ENCODE data around the gene GRIK3.

Gene GRIK3

DNA sequence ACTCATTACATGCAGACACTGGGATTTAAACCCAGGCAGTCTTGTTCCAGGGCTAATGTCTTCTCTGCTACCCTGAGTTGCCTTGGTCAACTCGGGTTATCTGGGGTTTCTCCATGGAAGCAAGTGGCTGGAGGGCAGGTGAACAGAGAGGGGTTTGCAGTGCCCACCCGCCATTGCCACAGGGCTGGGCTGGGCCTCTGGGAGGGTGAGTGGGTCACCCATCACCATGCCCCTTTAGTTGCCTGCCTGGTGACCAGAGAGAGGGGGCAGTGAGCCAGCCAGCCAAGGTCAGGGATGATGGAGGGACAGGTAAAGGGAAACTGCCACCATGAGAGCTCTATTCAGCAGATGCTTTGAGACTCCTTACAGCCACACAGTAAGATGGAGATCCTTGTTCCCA lies 53.2 kb downstream of the GRIK3 start:
- no peak for DNase-seq (ENCODE audit: low read depth)

- no peak for DNase-seq (ENCODE audit: low read depth)
These were observed 56.4 kb downstream of the GRIK3 start for GRCh38 chr1:36977731-36978406.

DNA sequence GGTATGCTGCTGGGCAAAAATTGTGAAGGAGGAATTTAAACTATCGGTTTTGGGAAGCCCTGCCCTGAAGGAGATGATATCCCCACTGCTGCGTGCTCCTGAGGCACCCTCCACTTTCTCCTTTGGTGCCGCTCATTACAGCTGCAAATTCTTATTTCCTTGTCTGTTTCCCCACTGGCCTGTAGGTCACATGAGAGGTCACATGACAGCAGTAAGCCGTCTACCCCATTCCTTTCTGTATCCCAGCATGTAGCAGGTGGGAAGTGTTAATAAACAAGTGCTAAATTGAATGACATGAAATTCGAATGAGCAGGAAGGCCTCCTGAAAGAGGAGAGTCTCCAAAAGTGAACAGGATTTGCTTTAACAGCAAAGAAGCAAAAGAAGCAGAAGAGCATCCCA lies 58.7 kb downstream of the GRIK3 start:
- DNase-seq (ENCODE audit: low read depth): no peak

DNA sequence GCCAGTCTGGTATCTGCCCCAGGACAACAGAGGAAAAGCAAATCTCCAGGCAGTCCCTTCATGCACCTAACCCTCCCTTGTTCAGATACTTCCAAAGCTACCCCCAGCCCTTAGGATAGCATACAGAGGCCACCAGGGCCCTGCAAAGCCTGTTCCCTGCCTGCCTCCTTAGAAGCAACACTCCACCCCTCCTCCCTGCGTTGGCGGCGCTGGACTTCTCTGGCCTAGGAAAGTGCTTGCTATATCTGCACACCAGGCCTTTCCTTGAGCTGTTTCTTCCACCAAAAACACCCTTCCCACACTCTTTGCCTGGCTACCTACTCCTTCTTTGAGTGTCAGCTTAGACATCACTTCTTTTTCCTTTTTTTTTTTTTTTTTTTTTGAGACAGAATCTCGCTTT lies 61.3 kb downstream of the GRIK3 start:
- DNase-seq (ENCODE audit: low read depth): no peak

DNA sequence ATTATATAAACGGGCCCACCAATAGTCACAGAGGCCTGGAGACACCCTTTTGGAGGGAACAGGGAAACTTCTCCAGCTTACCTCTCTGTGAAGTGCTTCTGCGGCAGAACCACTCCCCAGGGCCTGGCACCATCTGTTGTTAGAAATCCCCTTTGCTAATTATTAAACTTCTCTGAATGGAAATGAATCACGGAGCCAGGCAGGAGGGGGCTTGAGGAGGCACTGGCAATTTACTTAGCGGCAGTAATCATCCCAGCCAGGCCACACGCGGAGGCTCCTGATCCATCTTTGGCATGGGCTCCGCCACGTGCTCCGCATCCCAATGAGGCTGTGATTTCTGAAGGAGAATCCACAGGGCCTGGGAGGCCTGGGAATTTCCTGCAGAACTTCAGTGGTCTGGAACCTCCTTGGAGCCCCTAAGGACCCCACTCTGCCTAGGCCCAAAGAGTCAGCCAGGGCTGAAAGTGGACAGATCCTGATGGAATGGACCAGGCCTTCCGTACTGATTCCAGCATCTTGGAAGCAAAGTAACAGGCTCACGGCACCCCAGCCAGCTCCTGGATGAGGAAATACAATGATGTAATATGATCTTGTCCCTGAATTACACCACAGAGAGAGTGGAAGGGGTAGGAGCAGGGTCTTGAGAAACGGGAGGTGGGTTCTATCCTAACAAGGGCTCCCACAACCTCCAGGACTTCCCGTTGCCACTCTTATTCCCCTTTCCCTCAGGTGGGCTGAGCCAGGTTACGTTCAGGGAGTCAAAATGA lies 62.3 kb downstream of the GRIK3 start:
- no peak for DNase-seq (ENCODE audit: low read depth)

DNA sequence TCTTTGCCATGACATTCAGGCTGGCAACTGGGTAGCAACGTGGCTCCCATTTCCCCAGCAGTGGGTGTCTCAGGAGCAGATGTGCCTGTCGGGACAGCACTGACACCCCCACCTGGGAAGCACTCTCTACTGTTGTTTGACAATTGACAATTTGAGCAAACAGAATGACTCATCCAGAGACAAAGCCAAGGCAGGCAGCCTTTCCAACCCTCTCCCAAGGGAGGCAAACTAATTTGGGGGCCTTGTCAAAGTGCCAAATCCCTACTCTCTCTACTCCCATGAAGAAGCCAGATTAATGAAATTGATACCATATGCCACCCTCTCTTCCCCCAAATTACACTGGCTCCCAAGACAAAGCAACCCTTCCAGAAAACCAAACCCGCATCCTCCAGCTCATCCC lies 65.6 kb downstream of the GRIK3 start:
- no peak for DNase-seq (ENCODE audit: low read depth)

DNA sequence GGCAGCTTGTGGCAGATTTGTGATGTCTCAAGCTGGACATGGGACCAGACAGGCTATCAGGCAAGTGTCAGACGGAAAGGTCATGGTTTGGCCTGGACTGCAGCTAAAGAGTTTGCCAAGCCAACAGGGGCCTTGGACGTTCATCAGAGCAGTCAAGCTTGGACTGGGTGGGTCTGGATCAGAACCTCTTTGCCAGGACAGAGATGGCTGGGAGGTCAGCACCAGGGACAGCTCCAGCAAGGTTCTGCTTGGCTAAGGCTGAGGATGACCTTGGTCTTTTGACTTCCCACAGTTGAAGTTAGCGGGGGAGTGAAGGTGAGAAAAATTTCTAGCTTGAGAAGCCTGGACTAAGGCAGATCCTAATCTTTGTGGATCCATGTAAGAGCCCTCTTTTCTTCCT lies 68.1 kb downstream of the GRIK3 start:
- no peak for DNase-seq (ENCODE audit: low read depth)

- no peak for DNase-seq (ENCODE audit: low read depth)
These were observed 68.8 kb downstream of the GRIK3 start for GRCh38 chr1:36965275-36966159.

DNA sequence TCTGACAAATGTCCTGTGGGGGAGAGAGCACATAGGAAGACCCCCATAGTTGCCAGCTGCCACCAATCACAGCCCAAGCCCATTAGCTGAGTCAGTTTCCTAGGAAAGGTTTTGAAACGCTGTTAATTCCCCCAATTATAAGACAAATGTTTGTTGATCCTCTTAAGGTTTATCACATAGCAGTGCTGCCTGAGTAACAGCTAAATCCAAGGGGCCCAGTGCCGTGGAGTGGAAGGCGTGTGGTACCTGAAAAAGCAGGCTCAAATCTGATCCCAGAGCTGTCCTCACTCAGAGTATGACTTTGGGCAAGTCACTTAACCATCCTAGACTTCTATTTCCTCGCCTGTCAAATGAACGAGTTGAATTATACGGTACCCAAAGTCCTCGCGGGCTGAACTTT lies 69.5 kb downstream of the GRIK3 start:
- no peak for DNase-seq (ENCODE audit: low read depth)

GRCh38 chr1:36963006-36963405 lies 71.3 kb downstream of the GRIK3 start:
- no peak for DNase-seq (ENCODE audit: low read depth)

DNA sequence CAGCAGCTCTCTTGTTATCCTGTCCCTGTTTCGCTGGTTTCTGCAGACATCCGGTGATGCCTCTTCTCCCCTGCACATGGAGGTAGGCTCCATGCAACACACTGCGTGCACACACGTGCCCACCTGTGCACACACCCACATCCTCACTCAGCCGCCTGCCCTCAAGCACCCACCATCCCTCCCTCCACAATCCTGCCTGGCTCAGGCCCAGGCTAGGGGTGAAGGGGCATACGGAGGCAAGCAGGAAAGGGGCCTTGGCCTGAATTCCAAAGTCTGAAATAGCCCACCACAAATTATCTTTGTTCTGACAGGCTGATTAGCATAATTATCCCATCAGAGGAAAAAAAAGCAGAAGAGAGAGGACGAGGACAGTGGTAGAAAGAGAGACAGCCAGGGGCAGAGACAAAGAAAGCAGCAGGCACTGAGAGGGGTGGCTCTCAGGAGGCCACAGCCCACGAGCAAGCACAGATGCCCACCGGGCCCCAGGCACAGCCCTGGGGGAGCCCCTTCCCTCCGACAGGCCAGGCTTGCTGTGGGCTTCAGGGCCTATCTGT lies 73.2 kb downstream of the GRIK3 start:
- DNase-seq (ENCODE audit: low read depth): no peak

DNA sequence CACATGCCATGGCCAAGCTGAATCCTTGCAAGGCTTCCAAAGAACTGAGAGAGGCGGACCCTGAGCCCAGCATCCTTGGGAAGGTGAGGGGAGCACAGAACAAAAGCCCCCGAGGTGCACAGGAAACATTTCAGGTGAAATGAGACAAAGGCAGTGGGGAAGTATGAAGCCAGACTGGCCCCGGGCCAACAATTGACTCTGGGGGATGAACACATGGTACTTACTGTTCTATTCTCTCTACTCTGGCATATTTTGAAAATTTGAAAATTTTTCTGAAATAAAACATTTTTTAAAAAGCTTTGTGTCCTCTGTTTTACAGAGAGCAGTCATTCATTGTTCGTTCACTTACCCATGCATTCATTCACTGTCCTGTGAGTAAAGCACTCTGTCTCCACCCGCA lies 77.7 kb downstream of the GRIK3 start:
- no peak for DNase-seq (ENCODE audit: low read depth)

GRCh38 chr1:36955016-36955415 lies 79.3 kb downstream of the GRIK3 start:
- DNase-seq (ENCODE audit: low read depth): no peak

DNA sequence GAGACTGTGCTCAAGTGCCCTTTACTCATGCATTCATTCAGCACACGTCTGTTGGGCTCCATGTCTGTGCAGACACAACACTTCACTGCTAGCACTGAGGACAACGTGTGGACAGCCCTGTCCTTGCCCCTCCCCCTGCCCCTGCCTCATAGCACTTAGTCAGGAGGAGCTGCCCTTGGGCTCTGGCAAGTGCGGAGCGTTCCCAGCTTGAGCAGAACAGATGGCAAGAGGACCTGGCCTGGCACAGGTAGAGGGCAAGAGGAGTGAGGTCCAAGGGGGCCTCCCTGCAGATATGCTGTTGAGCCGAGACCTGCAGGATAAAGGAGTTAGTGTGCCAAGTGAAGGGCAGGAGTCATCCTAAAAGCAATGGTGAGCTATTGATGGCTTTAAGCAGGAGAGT lies 81.3 kb downstream of the GRIK3 start:
- DNase-seq (ENCODE audit: low read depth): no peak

DNA sequence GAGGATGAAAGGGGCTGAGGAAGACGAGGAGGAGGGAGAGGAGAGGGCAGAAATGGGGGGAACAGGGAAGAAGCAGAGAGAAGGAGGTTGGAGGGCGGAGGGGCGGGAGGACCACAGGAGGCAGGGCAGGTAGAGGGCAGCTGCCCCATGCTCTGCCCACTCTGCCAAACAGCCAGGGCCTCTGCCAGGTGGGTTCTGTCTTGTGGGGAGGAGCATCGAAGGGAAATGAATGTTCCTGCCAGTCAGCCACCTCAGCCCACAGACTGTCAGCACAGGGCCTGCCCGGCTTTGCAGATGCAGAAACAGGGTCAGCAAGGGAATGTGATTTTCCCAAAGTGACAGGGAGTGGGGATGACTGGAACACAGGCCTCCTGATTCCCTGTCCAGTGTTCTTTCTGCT lies 82.6 kb downstream of the GRIK3 start:
- DNase-seq (ENCODE audit: low read depth): no peak

- DNase-seq (ENCODE audit: low read depth): no peak
These were observed 83.0 kb downstream of the GRIK3 start for GRCh38 chr1:36951292-36951750.

GRCh38 chr1:36950604-36951291 lies 83.6 kb downstream of the GRIK3 start:
- no peak for DNase-seq (ENCODE audit: low read depth)

- DNase-seq (ENCODE audit: low read depth): no peak
These were observed 85.7 kb downstream of the GRIK3 start for GRCh38 chr1:36948606-36949005.

- no peak for DNase-seq (ENCODE audit: low read depth)
These were observed 86.2 kb downstream of the GRIK3 start for GRCh38 chr1:36948147-36948546.

DNA sequence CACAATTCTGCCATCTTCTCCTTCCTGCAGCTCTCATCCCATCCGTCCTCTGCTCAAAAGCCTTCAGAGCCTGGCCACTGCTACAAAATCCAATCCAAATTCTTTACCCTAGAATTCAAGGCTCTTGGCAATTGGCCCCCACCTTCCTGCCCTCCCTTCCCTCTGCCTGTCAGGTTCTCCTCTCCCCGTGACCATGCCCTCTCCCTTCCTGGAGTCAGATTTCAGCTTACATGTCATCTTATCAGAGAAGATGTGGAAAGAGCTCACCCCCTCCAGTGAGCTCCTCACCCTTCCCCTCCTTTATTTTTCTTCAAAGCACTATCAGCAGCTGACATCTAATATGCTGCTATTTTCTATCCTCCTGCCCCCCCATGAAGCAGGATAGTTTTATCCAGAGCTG lies 86.9 kb downstream of the GRIK3 start:
- no peak for DNase-seq (ENCODE audit: low read depth)

DNA sequence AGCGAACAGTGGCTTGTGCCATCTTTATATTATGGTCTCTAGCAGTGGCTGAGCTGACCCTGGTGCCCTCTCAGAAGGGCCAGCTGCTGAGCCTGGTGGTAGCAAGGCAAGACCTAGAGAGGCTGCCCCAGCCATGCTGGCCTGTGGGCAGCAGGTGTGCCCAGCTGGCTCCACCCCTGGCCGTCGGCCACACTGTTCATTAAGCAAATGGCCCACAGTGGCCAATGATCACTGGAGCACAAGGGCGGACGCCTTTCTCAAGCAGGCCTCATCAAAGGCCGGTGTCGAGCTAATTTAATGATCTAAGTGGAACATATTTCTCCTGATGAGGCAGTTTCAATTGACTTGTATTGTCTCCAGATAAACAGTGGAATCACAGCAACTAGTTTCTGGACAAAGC lies 89.4 kb downstream of the GRIK3 start:
- DNase-seq (ENCODE audit: low read depth): no peak

- DNase-seq (ENCODE audit: low read depth): no peak
These were observed 92.2 kb downstream of the GRIK3 start for GRCh38 chr1:36942148-36942547.
